Stimulated activated CD8-positive, alpha-beta memory T cell treated with anti-CD3 and anti-CD28 coated beads, Interleukin-7, amount 100 ng/mL, for 1 hour (primary cell): ENCODE measurements around the gene PHF5A.

Experiments
- DNase-seq, 2 donors: peaks; one replicate each; pipeline ENCODE4 v3.0.0-alpha.2; 2020; ENCODE audit warnings: low read depth in 2 of 2

PHF5A gene

DNA sequence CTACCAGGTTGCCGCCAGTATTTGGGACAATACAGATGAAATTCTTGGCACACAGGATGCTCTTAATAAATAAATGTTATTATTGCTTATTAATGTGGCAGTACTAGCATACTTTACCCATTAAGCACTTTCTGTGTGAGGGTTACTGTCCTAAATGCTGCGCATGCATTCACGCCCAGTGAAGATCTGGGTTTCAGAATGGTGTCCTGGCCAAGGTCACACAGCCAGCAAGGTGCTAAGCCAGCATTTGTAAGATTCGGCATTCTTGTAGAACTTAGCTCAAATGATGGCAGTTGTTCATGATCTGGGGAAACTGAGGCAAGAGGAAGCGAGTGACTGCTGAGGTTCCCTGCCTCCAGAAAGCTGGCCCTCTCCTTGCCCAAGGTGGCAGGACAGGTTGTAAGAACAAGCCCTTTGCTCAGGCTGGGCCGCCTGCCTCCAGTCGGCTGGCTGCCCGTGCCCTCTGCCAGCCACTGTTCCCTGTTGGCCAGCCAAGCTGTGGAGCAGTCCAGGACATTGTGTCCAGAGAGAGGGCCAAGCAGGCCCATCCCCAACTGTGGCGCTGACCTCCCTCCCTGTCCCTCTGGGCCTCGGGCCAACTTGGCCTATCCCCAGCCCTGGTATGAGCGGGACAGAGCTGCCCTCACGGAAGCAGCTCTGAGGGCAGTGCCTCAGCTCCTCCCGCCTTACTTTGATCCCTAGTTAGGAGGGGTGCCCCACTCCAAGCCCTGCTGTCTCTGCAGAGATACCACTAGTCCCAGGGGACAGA is 50.7 kb downstream of the PHF5A start:
- DNase-seq: no peak

DNA sequence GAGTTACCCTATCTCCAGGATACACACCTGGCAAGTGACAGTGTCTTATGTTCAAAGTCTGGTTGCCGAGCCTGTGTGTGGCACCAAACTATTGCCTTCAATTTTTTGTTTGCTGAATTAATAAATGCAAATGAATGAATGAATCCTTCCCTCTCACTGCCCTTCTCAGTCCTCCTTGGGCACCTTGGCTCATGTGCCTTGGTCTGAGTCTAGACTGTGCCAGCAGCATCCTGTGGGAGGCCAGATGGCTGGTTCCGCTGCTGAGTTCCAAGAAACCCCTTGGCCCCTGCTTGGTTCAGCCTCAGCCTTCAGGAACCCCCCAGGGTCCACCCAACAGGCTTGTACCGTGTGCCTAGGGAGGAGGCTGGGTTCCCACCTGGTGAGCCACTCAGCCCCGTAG is 52.9 kb downstream of the PHF5A start:
- no peak for DNase-seq

DNA sequence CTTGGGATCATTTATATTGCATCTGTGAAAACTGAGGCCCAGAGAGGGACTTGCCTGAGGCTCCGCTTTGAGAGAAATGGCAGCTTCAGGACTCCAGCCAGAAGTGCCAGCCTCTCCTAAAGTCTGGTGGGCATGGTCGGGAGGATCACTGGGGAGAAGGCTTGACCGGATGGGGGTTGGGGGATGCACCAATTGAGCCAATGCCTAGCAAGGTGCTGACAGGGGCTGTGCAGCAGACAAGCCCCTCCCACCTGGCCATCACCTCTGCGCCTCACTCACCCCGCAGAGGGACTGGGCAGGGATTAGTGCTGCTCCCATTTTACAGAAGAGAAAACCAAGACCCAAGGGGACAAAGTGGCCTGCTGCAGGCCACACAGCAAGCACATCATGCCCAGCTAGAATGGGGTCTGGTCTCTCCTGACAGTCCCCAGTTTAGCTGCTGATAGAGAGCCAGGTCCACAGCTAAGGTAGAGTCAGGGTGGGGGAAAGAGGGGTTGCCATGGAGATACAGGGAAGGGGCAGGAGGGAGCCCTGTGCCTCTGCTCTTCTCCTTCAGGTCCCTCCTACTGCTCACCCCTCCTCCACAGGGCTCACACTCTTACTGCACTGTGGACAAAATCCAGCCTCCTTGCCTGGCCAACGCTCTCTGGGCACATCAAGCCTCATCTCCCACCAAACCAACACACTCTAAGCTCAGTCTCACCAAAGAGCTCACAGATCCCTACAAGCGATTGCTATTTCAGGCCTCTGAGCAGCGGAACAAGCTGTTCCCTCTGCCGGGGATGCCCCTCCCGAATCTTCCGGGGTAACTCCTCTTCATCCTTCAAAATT is 57.3 kb downstream of the PHF5A start:
- DNase-seq: no peak

DNA sequence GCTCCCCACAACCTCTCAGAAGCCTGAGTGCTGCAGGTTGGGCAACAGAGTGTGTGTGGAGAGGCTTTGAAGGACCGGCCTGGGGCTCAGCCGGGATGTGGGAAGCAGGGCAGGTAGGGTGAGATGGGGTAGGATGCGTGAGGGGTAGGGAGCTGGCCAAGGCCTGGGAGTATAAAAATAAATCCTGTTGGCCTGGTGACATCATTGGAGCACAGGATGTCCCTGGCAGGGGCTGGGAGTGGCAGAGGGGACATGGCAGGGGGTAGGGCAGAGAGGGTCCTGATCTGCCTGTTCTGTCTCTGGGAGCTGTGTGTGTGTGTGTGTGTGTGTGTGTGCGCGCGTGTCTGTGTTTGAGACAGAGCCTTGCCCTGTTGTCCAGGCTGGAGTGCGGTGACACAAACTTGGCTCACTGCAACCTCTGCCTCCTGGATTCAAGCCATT is 58.2 kb downstream of the PHF5A start:
- DNase-seq: no peak
